H1 (cell line): ENCODE data around the gene ASTN1. TPM values are rescaled to one million over a fixed set of nuclear protein-coding genes. Genes with fewer than 3 reads are reported as not detected.

Source experiments
- CTCF ChIA-PET: fragments of 300-600 bp; sonication (Branson Sonifier 250); formaldehyde crosslinking; loops from one replicate; lab custom pipeline; 2021; ENCODE audit not compliant: partially characterized antibody; lab: Charles Lee
- POLR2A ChIA-PET: fragments of 300-600 bp; sonication (Branson Sonifier 250); formaldehyde crosslinking; loops from one replicate; lab custom pipeline; 2021; ENCODE audit warnings: inconsistent platforms; ENCODE audit not compliant: partially characterized antibody; lab: Charles Lee
- DNase-seq, 2 experiments: peaks; one replicate each; pipeline versions ENCODE4 v3.0.0 to v3.0.0-alpha.2; 2010 to 2022; ENCODE audit warnings: low spot score in 2 of 2, low read depth in 1 of 2, mixed read lengths in 1 of 2
- FAIRE-seq: peaks from 2 replicates; lab custom pipeline; 2011; peaks lifted over from hg19 to GRCh38; lab: Jason Lieb, UNC
- H2AFZ ChIP-seq: 2 replicates; pipeline ENCODE4 v1.8.1; 2012; ENCODE audit warnings: low read length, inconsistent platforms
- H2AK5ac ChIP-seq: 2 replicates; pipeline ENCODE4 v1.6.1; 2013; ENCODE audit warnings: low read depth, low read length
- H2BK120ac ChIP-seq: replicated peaks from 2 replicates; pipeline ENCODE3; 2013; ENCODE audit warnings: low read depth, low read length, inconsistent platforms
- H2BK12ac ChIP-seq: 2 replicates; pipeline ENCODE4 v1.6.1; 2013; ENCODE audit warnings: low read depth, low read length
- H2BK15ac ChIP-seq: 2 replicates; pipeline ENCODE4 v1.6.1; 2013; ENCODE audit warnings: low read length
- H2BK20ac ChIP-seq: 2 replicates; pipeline ENCODE4 v1.6.1; 2013; ENCODE audit warnings: low read length
- H2BK5ac ChIP-seq: 2 replicates; pipeline ENCODE4 v1.6.1; 2013; ENCODE audit warnings: low read depth, low read length
- H3K14ac ChIP-seq: 2 replicates; pipeline ENCODE4 v1.6.1; 2013; ENCODE audit warnings: inconsistent platforms; ENCODE audit not compliant: insufficient read length
- H3K18ac ChIP-seq: 2 replicates; pipeline ENCODE4 v1.6.1; 2013; ENCODE audit warnings: low read length; ENCODE audit errors: extremely low read depth
- H3K23ac ChIP-seq: 2 replicates; pipeline ENCODE4 v1.6.1; 2013; ENCODE audit warnings: inconsistent platforms; ENCODE audit not compliant: insufficient read length
- H3K23me2 ChIP-seq: 2 replicates; pipeline ENCODE4 v1.6.1; 2013; ENCODE audit warnings: low read depth, low read length
- H3K27ac ChIP-seq: 2 replicates; pipeline ENCODE4 v1.6.1; 2011; ENCODE audit warnings: low read depth, low read length, inconsistent platforms
- H3K27me3 ChIP-seq, 4 experiments: replicated peaks in 1 of 4; 1 replicate in 1 of 4; 2 replicates in 3 of 4; pipeline versions ENCODE4 v1.6.1 to v1.8.1; 2011 to 2013; ENCODE audit warnings: low read length in 3 of 4, mild to moderate bottlenecking in 3 of 4, inconsistent platforms in 2 of 4, mixed read lengths in 2 of 4, moderate library complexity in 1 of 4; ENCODE audit not compliant: control insufficient read depth in 3 of 4, insufficient read depth in 3 of 4; ENCODE audit errors: extremely low read depth in 1 of 4
- H3K36me3 ChIP-seq, 4 experiments: 2 replicates each; pipeline versions ENCODE4 v1.6.1 to v1.8.1; 2011 to 2013; ENCODE audit warnings: mild to moderate bottlenecking in 4 of 4, low read length in 3 of 4, moderate library complexity in 2 of 4, control low read depth in 1 of 4, inconsistent platforms in 1 of 4; ENCODE audit not compliant: insufficient read depth in 4 of 4, control insufficient read depth in 2 of 4
- H3K4ac ChIP-seq: replicated peaks from 2 replicates; pipeline ENCODE3; 2013; ENCODE audit warnings: low read length, low read depth, mixed read lengths, inconsistent platforms; ENCODE audit not compliant: insufficient read length
- H3K4me1 ChIP-seq, 4 experiments: replicated peaks in 1 of 4; 1 replicate in 1 of 4; 2 replicates in 3 of 4; pipeline versions ENCODE4 v1.6.1 to v1.8.1; 2011 to 2013; ENCODE audit warnings: low read length in 3 of 4, inconsistent platforms in 2 of 4, mixed read lengths in 1 of 4; ENCODE audit not compliant: insufficient read depth in 4 of 4, control insufficient read depth in 3 of 4
- H3K4me2 ChIP-seq, 2 experiments: 2 replicates each; pipeline versions ENCODE4 v1.6.1 to v1.8.1; 2011 to 2013; ENCODE audit warnings: low read depth in 2 of 2, low read length in 2 of 2, control low read depth in 1 of 2, inconsistent platforms in 1 of 2, mild to moderate bottlenecking in 1 of 2; ENCODE audit not compliant: insufficient read depth in 1 of 2
- H3K4me3 ChIP-seq, 4 experiments: fragments of 200-600, 300-600 bp in 1 of 4; sonication (generic), shearing (Covaris generic), sonication (Bioruptor Twin) in 1 of 4; 2 replicates each; pipeline versions ENCODE4 v1.5.1 to v1.8.1; 2011 to 2016; ENCODE audit warnings: low read length in 4 of 4, low read depth in 3 of 4, control low read depth in 2 of 4, inconsistent platforms in 2 of 4, mild to moderate bottlenecking in 2 of 4, mixed read lengths in 1 of 4, moderate library complexity in 1 of 4; ENCODE audit not compliant: insufficient read depth in 2 of 4; ENCODE audit errors: extremely low read depth in 1 of 4
- H3K56ac ChIP-seq: replicated peaks from 2 replicates; pipeline ENCODE3; 2013; ENCODE audit warnings: low read depth, mild to moderate bottlenecking, mixed read lengths, low read length, inconsistent platforms; ENCODE audit not compliant: insufficient read length
- H3K79me1 ChIP-seq: 2 replicates; pipeline ENCODE4 v1.6.1; 2013; ENCODE audit warnings: low read depth, low read length, control low read depth
- H3K79me2 ChIP-seq, 2 experiments: 2 replicates each; pipeline versions ENCODE4 v1.6.1 to v1.8.1; 2012 to 2013; ENCODE audit warnings: low read length in 2 of 2, mild to moderate bottlenecking in 2 of 2, inconsistent platforms in 1 of 2; ENCODE audit not compliant: insufficient read depth in 2 of 2, control insufficient read depth in 1 of 2
- H3K9ac ChIP-seq, 4 experiments: replicated peaks in 1 of 4; 1 replicate in 1 of 4; 2 replicates in 3 of 4; pipeline versions ENCODE4 v1.6.1 to v1.8.1; 2011 to 2013; ENCODE audit warnings: low read depth in 3 of 4, low read length in 3 of 4, control low read depth in 2 of 4, mild to moderate bottlenecking in 2 of 4, moderate library complexity in 2 of 4, inconsistent platforms in 1 of 4; ENCODE audit errors: extremely low read depth in 1 of 4
- H3K9me3 ChIP-seq, 2 experiments: 2 replicates each; pipeline versions ENCODE4 v1.6.1 to v1.8.1; 2012 to 2013; ENCODE audit warnings: mild to moderate bottlenecking in 2 of 2, moderate library complexity in 2 of 2, control low read depth in 1 of 2, inconsistent platforms in 1 of 2, low read depth in 1 of 2, low read length in 1 of 2, mixed read lengths in 1 of 2; ENCODE audit not compliant: insufficient read depth in 2 of 2
- H4K20me1 ChIP-seq, 2 experiments: replicated peaks in 1 of 2; 2 replicates each; pipeline versions ENCODE3 to v1.8.1; 2011 to 2013; ENCODE audit warnings: inconsistent platforms in 2 of 2, low read length in 2 of 2, mild to moderate bottlenecking in 1 of 2; ENCODE audit not compliant: insufficient read depth in 2 of 2, control insufficient read depth in 1 of 2
- H4K5ac ChIP-seq: 2 replicates; pipeline ENCODE4 v1.6.1; 2013; ENCODE audit warnings: low read length, low read depth, mixed read lengths, inconsistent platforms; ENCODE audit not compliant: insufficient read length
- H4K8ac ChIP-seq: 2 replicates; pipeline ENCODE4 v1.8.0; 2013; ENCODE audit warnings: mild to moderate bottlenecking, moderate library complexity, low read length, inconsistent platforms; ENCODE audit not compliant: insufficient read depth; ENCODE audit errors: extremely low read depth
- H4K91ac ChIP-seq: replicated peaks from 2 replicates; pipeline ENCODE3; 2013; ENCODE audit warnings: low read length, mixed read lengths, inconsistent platforms; ENCODE audit not compliant: insufficient read length
- CEBPB ChIP-seq: IDR thresholded peaks from 2 replicates; pipeline ENCODE4 v1.6.1; 2012; ENCODE audit warnings: low read depth, low read length
- SP2 ChIP-seq: IDR thresholded peaks from 2 replicates; pipeline ENCODE4 v1.6.1; 2012; ENCODE audit warnings: mild to moderate bottlenecking, low read length, inconsistent platforms
- WGBS, 2 experiments: shearing (Covaris generic) in 1 of 2; methylation state at CpG; one replicate each; pipeline versions ENCODE4 v1.1.6 to v1.1.7; 2013 to 2015; ENCODE audit warnings: low lambda C conversion rate in 2 of 2, mixed read lengths in 2 of 2, inconsistent platforms in 1 of 2, low coverage in 1 of 2, missing lambda C conversion rate in 1 of 2; ENCODE audit not compliant: insufficient replicate concordance in 2 of 2, insufficient coverage in 1 of 2, insufficient read length in 1 of 2; ENCODE audit errors: extremely low coverage in 1 of 2, missing lambda C conversion rate in 1 of 2; 5-methylcytosine and 5-hydroxymethylcytosine counted together
- polyA plus RNA-seq, 7 experiments: library from polyadenylated mRNA; depleted of rRNA in 3 of 7; stranded (reverse) in 5 of 7; unstranded in 2 of 7; fragments of >200 nt in 5 of 7; fragments of 200-250 nt in 2 of 7; gene quantifications; 1 replicate in 5 of 7; 2 replicates in 1 of 7; 4 replicates in 1 of 7; pipeline versions ENCODE4 v1.2.1 to v1.2.3, GENCODE V29; 2011 to 2013; ENCODE audit warnings: missing spikeins in 2 of 7, mixed read lengths in 2 of 7
- total RNA-seq: library from RNA; stranded (reverse); fragmentation: NEBNext Ultra II Directional; extraction: Animal tissue kit (Norgen Biotek cat#: 25700); gene quantifications from 2 replicates; pipeline ENCODE4 v1.2.1, GENCODE V29; 2021
- TF ChIP-seq, protein P1 (sequence below): IDR thresholded peaks from 2 replicates; pipeline ENCODE4 v1.6.1; 2011; ENCODE audit warnings: low read length, improper control_type of control experiment
- TF ChIP-seq, protein P2 (sequence below): IDR thresholded peaks from 2 replicates; pipeline ENCODE4 v1.6.1; 2012; ENCODE audit warnings: inconsistent platforms

ASTN1 gene
- total and polyA plus RNA-seq, 2 of the 8 experiments (the other 6 are each of a cell fraction or from before 2014, with no cell fraction given): 2.9 to 4.1 TPM

DNA sequence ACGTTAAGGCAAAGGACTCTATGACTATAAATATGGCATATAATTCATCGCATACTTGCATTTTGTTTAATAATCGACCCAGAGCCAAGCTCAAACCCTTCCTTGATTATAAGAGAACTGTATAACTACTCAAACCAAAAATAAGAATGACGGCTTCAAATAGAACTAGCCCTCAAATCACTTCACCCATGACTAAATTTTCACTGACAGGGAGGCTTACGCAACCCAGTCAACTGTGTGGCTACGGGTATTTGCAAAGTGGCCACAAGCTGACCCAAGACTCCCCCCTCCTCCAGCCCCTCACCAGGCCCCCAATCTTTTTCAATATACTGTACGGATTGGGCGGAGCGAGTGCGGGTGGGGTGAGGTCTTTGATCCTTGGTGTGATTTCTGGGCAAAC lies 268.3 kb downstream of the ASTN1 start:
- TF ChIP-seq SP2 (no peak), CEBPB (peak; percentile 35; the same call in 1 of the 2 replicates)
- TF ChIP-seq, protein P1, sequence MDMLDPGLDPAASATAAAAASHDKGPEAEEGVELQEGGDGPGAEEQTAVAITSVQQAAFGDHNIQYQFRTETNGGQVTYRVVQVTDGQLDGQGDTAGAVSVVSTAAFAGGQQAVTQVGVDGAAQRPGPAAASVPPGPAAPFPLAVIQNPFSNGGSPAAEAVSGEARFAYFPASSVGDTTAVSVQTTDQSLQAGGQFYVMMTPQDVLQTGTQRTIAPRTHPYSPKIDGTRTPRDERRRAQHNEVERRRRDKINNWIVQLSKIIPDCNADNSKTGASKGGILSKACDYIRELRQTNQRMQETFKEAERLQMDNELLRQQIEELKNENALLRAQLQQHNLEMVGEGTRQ: no peak
- TF ChIP-seq, protein P2, sequence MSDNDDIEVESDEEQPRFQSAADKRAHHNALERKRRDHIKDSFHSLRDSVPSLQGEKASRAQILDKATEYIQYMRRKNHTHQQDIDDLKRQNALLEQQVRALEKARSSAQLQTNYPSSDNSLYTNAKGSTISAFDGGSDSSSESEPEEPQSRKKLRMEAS: no peak
- Histone ChIP-seq H3K4me1 (no peaks in the 10 kb centered on the region), H2BK120ac (no peak overlapping the region), H4K20me1 (no peaks in the 10 kb centered on the region), H3K27ac (no peak overlapping the region), H3K4ac (no peak overlapping the region), H3K56ac (no peak overlapping the region), H3K79me1 (no peaks in the 10 kb centered on the region), H4K91ac (no peak overlapping the region), H3K14ac (no peak overlapping the region), H3K4me2 (no peak overlapping the region), H3K27me3 (no peaks in the 10 kb centered on the region; a peak in 1 of 7 replicates), H3K9ac (no peak overlapping the region), H2AK5ac (no peak overlapping the region), H3K23ac (no peak overlapping the region), H3K4me3 (no peak overlapping the region), H2BK5ac (no peak overlapping the region), H3K18ac (no peak overlapping the region), H2AFZ (no peak overlapping the region), H4K5ac (no peak overlapping the region), H2BK20ac (no peak overlapping the region), H3K79me2 (no peaks in the 10 kb centered on the region), H2BK12ac (no peak overlapping the region), H3K36me3 (no peaks in the 10 kb centered on the region), H3K23me2 (no peaks in the 10 kb centered on the region), H2BK15ac (no peak overlapping the region), H3K9me3 (no peaks in the 10 kb centered on the region), H4K8ac (no peak overlapping the region)
- CTCF ChIA-PET: interaction anchor here (0.6 to 15.2 kb wide), 19 partner anchors 8 to 1052 kb away, joined by 3 to 279 read pairs (median 4); partner anchors contain the start of gene ASTN1
- FAIRE-seq (no peak), DNase-seq (no peak)
- WGBS, 2 experiments: 83% methylated on average over 10 of the region's 10 CpGs; no CpG with 5 or more reads in 1 of the 2 experiments
- POLR2A ChIA-PET: no interaction called here
